ENCODE data around the gene PDE2A.
"Not testable (repeated sequence)": the region's sequence is repeated elsewhere in the genome, so short reads cannot be mapped to it uniquely, and the experiment has no call there.

The PDE2A gene

DNA sequence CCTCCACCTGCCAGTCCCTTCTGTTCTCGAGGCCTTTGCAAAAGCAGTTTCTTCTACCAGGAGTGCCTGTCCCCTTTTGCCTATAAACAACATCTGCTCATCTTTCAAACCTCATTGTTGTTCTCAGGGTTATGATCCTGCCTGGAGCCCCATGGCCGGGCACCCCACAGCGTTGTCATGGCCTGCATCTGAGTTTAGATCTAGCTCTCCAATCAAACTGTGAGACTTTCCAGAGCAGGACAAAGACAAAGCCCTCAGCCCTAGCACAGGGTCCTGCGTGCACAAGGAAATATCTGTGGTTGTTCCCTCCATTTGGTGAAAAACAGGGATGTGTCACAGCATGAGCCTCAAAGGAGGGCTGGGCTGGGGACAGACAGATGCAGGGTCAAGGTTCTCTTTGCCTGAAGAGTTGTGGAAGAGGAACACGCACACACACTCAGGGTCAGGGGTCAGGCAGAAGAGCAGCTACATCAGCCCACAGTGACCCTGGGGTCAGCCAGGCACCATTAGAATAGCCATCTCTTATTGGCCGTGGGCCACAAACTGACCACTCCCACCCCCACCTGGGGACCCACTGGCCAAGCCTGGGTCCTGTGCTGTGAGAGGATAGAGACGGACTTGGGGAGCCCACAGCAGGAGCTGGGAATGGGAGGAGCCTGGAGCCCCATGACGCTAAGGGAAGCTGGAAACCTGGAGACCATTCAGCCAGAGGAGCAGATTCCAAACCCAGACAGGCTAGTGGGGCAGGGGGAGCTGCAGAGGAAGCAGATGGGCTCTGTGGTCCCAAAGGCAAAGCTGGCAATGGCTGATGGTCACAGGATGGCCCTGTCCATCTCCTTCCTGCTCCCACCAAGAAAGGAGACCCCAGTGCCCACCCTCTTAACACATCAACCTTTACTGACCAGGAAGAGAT lies 99.4 kb downstream of the PDE2A start:
- peaks cover 18% of the 10 kb centered on the region for H3K27me3 Mint-ChIP-seq
- H3K36me3 Mint-ChIP-seq (ENCODE audit: insufficient read depth) = peaks cover 2% of the 10 kb centered on the region
- H3K9me3 Mint-ChIP-seq = no peaks in the 10 kb centered on the region
- peaks cover 34% of the 10 kb centered on the region for H3K4me1 Mint-ChIP-seq
- peak overlapping the region; percentile 38 for H3K27ac Mint-ChIP-seq (ENCODE audit: low read depth)
- ATAC-seq (replicated peaks; ENCODE audit: extremely low read depth, poor library complexity, severe bottlenecking) = no peak
- no peak for DNase-seq (ENCODE audit: low spot score in 2 of 2)
- no peak overlapping the region for H3K4me3 Mint-ChIP-seq

DNA sequence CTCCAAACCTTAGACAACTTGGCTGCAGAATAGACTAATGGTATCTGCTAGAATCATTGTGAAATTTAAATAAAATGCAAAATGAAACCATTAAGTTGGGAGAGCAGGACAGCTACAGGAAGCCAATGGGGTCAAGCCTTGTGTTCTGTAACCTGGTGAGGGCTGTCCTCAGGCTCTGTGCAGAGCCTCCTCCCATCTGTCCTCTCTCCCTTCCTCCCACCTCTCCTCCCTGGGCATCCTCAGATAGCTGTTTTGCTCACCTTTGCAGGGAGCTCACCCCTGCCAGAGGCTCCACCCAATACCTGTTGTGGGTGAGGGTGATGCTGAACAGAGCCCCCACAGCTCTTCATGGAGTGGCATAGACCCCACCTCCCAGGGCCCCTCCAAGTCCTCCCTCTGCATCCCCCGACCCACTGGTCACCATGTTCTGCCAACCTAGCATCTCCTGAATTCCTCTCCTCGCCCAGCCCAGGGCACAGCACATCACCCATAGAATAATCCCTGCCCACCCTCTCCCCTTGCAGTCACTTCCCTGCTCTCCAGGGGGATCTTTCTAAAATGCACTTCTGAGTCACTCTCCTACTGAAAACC lies 100.3 kb downstream of the PDE2A start:
- Mint-ChIP-seq H3K27ac (ENCODE audit: low read depth) (no peak overlapping the region), H3K4me1 (peaks cover 38% of the 10 kb centered on the region), H3K27me3 (peaks cover 18% of the 10 kb centered on the region), H3K36me3 (ENCODE audit: insufficient read depth) (peaks cover 4% of the 10 kb centered on the region), H3K9me3 (no peaks in the 10 kb centered on the region), H3K4me3 (no peak overlapping the region)
- ATAC-seq (replicated peaks; ENCODE audit: extremely low read depth, poor library complexity, severe bottlenecking) = no peak
- DNase-seq (ENCODE audit: low spot score in 2 of 2) = no peak

DNA sequence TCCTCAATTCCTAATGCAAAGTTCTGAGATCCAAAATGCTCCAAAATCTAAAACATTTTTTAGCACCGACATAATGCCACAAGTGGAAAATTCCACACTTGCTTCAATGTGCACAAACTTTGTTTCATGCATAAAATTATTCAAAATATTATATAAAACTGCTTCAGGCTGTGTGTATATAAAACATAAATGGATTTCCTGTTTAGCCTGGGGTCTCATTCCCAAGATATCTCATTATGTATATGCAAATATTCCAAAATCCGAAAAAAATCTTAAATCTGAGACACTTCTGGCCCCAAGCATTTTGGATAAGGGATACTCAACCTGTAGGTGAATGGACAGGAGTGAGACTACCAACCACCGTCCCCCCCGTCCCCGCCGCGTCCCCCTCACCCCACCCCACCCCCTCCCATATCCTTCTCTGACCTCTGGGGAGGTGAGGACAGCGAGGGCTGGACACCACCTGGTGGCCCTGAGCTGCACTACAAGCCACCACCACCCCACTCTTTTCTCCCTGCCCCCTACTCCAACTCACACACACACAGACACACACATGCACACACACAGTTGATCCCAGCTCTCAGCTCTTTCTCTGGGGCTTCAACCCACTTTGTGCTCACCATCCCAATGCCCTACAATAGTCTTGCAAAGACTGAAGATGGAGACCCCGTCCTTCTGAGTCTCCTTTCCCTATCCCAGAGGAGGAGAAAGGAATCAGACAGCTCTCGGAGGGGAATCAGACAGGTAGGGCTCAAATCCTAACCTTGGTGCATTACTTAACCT lies 101.0 kb downstream of the PDE2A start:
- Mint-ChIP-seq H3K36me3 (ENCODE audit: insufficient read depth) (peaks cover 4% of the 10 kb centered on the region), H3K4me3 (no peak overlapping the region), H3K27me3 (peaks cover 18% of the 10 kb centered on the region), H3K4me1 (peaks cover 41% of the 10 kb centered on the region), H3K27ac (ENCODE audit: low read depth) (no peak overlapping the region), H3K9me3 (no peaks in the 10 kb centered on the region)
- no peak for DNase-seq (ENCODE audit: low spot score in 2 of 2)
- no peak for ATAC-seq (replicated peaks; ENCODE audit: extremely low read depth, poor library complexity, severe bottlenecking)

DNA sequence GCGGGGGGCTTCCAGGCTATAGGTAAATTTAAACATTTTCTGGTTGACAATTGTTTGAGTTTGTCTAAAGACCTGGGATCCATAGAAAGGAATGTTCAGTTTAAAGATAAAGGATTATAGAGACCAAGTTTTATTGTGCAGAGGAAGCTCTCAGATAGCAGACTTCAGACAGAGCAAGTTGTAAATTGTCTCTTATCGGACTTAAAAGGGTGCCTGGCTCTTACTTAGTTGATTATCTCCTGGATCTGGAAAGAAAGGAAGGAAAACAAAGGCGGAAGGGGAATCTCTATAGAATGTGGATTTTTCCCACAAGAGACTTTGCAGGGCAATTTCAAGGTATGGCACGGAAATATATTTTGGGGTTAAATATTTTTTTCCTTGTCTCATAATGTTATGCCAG lies 101.7 kb downstream of the PDE2A start:
- not testable (repeated sequence) for ATAC-seq (replicated peaks; ENCODE audit: extremely low read depth, poor library complexity, severe bottlenecking); H3K27ac Mint-ChIP-seq (ENCODE audit: low read depth); H3K4me3 Mint-ChIP-seq; DNase-seq (ENCODE audit: low spot score in 2 of 2); H3K9me3 Mint-ChIP-seq; H3K36me3 Mint-ChIP-seq (ENCODE audit: insufficient read depth)
- H3K4me1 Mint-ChIP-seq = peaks cover 41% of the 10 kb centered on the region
- H3K27me3 Mint-ChIP-seq = peaks cover 18% of the 10 kb centered on the region

DNA sequence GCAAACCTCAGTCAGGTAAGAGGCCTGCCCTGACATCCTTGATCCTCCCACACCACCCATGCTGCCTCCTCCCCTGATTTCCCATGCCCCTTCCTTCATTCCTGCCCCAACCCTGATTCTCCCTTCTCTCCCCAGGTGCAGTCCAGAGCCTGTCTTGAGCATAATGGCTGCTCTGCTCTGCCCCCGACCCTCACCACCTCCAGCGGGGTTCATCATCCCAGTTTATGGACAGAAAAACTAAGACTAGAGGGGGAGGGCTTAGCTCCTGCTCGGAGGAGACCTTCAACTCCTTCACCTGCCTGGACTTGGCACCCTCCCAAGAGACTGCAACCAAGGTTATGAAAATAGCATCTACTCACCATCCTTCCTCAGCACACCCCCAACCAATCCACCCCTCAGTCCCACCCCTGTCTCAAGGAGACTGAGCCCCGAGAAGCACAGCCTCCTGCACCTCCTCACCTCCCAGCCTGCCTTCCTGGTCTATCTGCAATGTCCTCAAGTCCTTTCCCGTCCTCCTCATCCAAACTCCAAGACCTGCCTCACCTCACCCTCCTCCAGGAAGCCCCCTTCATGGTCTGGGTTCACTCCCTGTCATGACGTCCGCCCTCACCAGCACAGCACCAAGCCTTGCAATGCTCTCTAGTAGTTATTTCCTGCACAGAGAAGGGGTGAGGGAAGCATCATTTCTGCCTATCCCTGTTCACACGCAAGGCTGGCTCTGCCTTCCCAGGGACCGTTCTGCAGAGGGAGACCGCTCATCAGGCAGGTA lies 103.1 kb downstream of the PDE2A start:
- H3K27me3 Mint-ChIP-seq = peaks cover 18% of the 10 kb centered on the region
- no peak overlapping the region for H3K4me3 Mint-ChIP-seq
- H3K36me3 Mint-ChIP-seq (ENCODE audit: insufficient read depth) = peaks cover 4% of the 10 kb centered on the region
- no peaks in the 10 kb centered on the region for H3K9me3 Mint-ChIP-seq
- DNase-seq (ENCODE audit: low spot score in 2 of 2) = no peak
- peak overlapping the region; percentile 47 for H3K27ac Mint-ChIP-seq (ENCODE audit: low read depth)
- H3K4me1 Mint-ChIP-seq = peaks cover 41% of the 10 kb centered on the region
- no peak for ATAC-seq (replicated peaks; ENCODE audit: extremely low read depth, poor library complexity, severe bottlenecking)

DNA sequence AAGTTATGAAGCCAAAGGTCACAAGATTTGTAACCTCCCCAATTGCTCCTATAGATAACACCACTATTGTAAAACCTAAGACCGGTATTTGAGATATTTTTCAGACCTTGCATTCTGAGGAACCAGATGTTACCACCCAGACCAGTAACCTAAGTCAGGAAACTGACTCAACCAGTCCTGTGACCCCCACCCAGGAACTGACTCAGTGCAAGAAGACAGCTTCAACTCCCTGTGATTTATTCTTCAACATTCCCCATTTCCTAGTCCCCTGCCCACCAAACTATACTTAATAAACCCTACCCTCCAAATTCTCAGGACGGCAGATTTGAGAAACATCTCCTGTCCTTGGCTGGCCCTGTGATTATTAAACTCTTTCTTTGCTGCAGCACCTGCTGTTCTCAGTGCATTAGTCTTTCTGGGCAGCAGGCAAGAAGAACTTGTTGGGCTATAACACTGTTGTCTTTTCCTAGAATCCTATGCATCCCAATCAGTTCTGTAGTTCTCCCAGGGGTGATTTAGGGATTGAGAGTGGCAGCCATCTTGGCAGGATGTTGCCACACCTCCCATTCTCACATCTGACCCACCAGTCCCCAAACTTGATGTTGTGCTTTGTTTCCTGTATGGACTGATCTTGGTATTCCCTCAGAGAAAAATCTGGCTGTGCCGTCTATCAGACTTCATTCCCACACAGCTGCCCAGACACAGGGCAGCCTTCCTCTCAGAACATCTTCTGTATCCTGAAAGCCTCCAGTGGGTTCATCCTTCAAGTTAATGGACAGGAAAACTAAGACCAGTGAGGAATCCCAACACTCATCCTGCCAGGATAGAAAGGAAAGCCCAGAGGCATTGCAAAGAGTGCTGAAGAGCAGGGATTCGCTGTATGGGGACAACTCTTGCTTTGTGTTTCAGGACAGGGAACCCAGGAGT lies 104.0 kb downstream of the PDE2A start:
- Mint-ChIP-seq H3K36me3 (ENCODE audit: insufficient read depth) (peaks cover 4% of the 10 kb centered on the region), H3K9me3 (no peaks in the 10 kb centered on the region), H3K27me3 (peaks cover 18% of the 10 kb centered on the region), H3K4me1 (peaks cover 41% of the 10 kb centered on the region), H3K4me3 (no peak overlapping the region), H3K27ac (ENCODE audit: low read depth) (peak overlapping the region; percentile 47)
- no peak for ATAC-seq (replicated peaks; ENCODE audit: extremely low read depth, poor library complexity, severe bottlenecking)
- no peak for DNase-seq (ENCODE audit: low spot score in 2 of 2)

DNA sequence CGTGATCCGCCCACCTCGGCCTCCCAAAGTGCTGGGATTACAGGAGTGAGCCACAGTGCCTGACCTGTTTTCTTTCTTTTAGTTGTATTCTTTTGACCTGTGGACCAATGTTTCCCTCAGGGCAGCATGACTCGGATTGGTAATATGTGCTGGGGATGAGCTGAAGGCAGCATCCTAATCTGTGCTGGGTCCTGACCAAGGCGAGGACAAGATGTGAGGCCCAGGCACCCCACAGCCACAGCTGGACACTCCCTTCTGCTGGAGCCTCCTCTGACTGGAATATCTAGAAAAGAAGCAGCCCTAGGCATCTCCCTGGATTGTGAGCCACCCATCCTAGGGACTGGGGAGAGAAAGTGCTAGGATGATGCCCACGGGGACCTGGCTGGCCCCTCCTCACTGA lies 105.4 kb downstream of the PDE2A start:
- ATAC-seq (replicated peaks; ENCODE audit: extremely low read depth, poor library complexity, severe bottlenecking) (no peak), DNase-seq (ENCODE audit: low spot score in 2 of 2) (no peak)
- peaks cover 31% of the 10 kb centered on the region for H3K4me1 Mint-ChIP-seq
- peaks cover 5% of the 10 kb centered on the region for H3K27me3 Mint-ChIP-seq
- H3K27ac Mint-ChIP-seq (ENCODE audit: low read depth) = no peak overlapping the region
- H3K36me3 Mint-ChIP-seq (ENCODE audit: insufficient read depth) = peaks cover 4% of the 10 kb centered on the region
- no peaks in the 10 kb centered on the region for H3K9me3 Mint-ChIP-seq
- H3K4me3 Mint-ChIP-seq = no peak overlapping the region

DNA sequence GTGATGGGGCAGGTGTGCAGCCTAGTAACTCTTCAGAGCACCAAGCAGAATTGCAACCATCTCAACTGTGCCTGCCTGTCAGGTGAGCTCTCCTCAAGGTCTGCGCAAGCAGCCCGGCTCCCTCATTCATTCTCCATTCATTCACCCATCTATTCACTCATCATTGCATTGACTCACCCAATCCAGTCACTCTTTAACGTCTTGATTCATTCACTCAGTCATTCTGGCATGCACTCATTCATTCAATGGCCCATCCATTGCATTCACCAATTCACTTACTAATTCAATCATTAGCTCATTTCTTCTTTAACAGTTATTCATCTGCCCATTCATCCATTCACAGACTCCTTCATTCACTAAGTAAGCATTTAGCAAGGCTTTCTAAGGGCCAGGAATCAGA lies 111.8 kb downstream of the PDE2A start:
- Mint-ChIP-seq H3K36me3 (ENCODE audit: insufficient read depth) (no peaks in the 10 kb centered on the region), H3K4me3 (no peak overlapping the region), H3K9me3 (no peaks in the 10 kb centered on the region), H3K27ac (ENCODE audit: low read depth) (no peak overlapping the region), H3K27me3 (no peaks in the 10 kb centered on the region), H3K4me1 (no peaks in the 10 kb centered on the region)
- no peak for DNase-seq (ENCODE audit: low spot score in 2 of 2)
- ATAC-seq (replicated peaks; ENCODE audit: extremely low read depth, poor library complexity, severe bottlenecking) = no peak

DNA sequence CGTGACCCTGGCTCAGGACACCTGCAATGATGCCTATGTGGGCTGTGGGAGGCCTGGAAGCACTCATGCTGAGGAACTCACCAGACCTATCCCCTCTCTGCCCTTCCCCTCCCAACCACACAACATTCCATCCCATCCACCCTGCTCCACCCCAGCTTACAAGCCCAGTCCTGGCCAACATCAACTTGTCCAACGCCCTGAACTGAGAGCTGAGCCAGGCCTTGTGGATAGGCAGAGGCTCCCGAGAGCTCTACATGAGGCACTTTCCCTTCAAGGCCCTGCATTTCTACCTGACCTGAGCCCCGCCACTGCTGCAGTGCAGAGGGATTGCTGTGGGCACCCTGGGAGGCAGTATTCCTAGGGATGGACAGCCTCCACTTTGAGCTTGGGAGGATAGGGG lies 112.4 kb downstream of the PDE2A start:
- H3K4me1 Mint-ChIP-seq = no peaks in the 10 kb centered on the region
- no peak for DNase-seq (ENCODE audit: low spot score in 2 of 2)
- no peaks in the 10 kb centered on the region for H3K27me3 Mint-ChIP-seq
- H3K9me3 Mint-ChIP-seq = no peaks in the 10 kb centered on the region
- no peaks in the 10 kb centered on the region for H3K36me3 Mint-ChIP-seq (ENCODE audit: insufficient read depth)
- no peak overlapping the region for H3K4me3 Mint-ChIP-seq
- no peak for ATAC-seq (replicated peaks; ENCODE audit: extremely low read depth, poor library complexity, severe bottlenecking)
- no peak overlapping the region for H3K27ac Mint-ChIP-seq (ENCODE audit: low read depth)

DNA sequence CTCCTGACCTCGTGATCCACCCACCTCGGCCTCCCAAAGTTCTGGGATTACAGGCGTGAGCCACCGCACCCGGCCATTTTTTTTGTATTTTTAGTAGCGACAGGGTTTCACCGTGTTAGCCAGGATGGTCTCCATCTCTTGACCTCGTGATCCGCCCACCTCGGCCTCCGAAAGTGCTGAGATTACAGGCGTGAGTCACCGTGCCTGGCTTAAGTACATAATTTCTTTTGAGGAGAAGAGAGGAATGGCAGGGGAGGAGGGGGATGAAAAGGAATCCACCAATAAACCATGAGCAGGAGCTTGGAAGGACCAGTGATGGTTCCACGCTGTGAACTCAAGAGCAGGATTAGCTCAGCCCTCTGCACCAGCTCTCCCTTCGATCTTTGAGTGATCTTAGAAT lies 113.4 kb downstream of the PDE2A start:
- H3K9me3 Mint-ChIP-seq; H3K27ac Mint-ChIP-seq (ENCODE audit: low read depth); H3K4me1 Mint-ChIP-seq; DNase-seq (ENCODE audit: low spot score in 2 of 2); H3K36me3 Mint-ChIP-seq (ENCODE audit: insufficient read depth); H3K4me3 Mint-ChIP-seq; ATAC-seq (replicated peaks; ENCODE audit: extremely low read depth, poor library complexity, severe bottlenecking); H3K27me3 Mint-ChIP-seq: not testable (repeated sequence)

DNA sequence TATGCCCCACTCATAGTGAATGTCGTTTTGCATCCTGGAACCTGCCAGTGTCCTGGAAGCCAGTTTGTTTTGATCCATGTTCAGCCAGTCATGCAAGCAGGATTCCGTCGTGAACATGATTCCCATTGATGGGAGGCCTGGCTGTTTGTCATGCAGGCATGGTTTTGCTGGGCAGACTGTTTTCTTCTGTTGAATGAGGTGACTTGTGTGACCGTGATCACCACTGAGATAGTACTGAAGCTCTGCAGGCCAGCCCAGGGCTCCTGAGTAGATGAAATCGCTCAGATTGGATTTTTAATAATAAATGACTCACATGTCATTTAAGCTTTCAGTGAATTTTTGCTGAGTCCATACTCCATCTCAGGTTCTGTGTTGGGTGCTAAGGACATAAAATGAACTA lies 117.8 kb downstream of the PDE2A start:
- H3K36me3 Mint-ChIP-seq (ENCODE audit: insufficient read depth) = no peaks in the 10 kb centered on the region
- no peak for DNase-seq (ENCODE audit: low spot score in 2 of 2)
- H3K9me3 Mint-ChIP-seq = no peaks in the 10 kb centered on the region
- no peak overlapping the region for H3K27ac Mint-ChIP-seq (ENCODE audit: low read depth)
- ATAC-seq (replicated peaks; ENCODE audit: extremely low read depth, poor library complexity, severe bottlenecking) = no peak
- H3K27me3 Mint-ChIP-seq = no peaks in the 10 kb centered on the region
- H3K4me3 Mint-ChIP-seq = no peak overlapping the region
- peaks cover 13% of the 10 kb centered on the region for H3K4me1 Mint-ChIP-seq

Data from central memory CD8-positive, alpha-beta T cell (primary cell).